Muscle of back (tissue), 11 donors: ENCODE data around the gene CENPE. TPM values are rescaled to one million over a fixed set of nuclear protein-coding genes. Genes with fewer than 3 reads are reported as not detected.

ENCODE experiments used
- DNase-seq, 3 donors: peaks; one replicate each; pipeline versions ENCODE4 v3.0.0 to v3.0.0-alpha.2; 2013
- polyA plus RNA-seq, 10 donors: library from polyadenylated mRNA; unstranded; fragments of 120-200 nt; gene quantifications; one replicate each; pipeline ENCODE4 v1.2.1, GENCODE V29; 2013; ENCODE audit not compliant: insufficient read length in 10 of 10

The CENPE gene
- polyA plus RNA-seq, 10 donors: 4.2 to 13.7 (median 6.5) TPM

- peak in 1 of 3 donors; percentile 2 for DNase-seq
Observed at GRCh38 chr4:103076747-103077347, 121.3 kb downstream of the CENPE start, which contains the start of gene SLC9B2. Gene SLC9B2, minus strand, starts transcription at chr4:103076761. Its CDS starts 9,211 bp downstream, at chr4:103067550.

GRCh38 chr4:103075894-103076746 is 122.0 kb downstream of the CENPE start:
- peak; percentile 64 to 93 (median 82) for DNase-seq

- no peak for DNase-seq
Observed at GRCh38 chr4:103075435-103075893, 122.7 kb downstream of the CENPE start.

- DNase-seq: no peak
Observed at GRCh38 chr4:103074744-103075434, 123.3 kb downstream of the CENPE start.

GRCh38 chr4:103073792-103074438 is 124.2 kb downstream of the CENPE start:
- DNase-seq: no peak

- DNase-seq: no peak
Observed at GRCh38 chr4:103067841-103068547, 130.1 kb downstream of the CENPE start.

- DNase-seq: no peak
Observed at GRCh38 chr4:103060453-103061148, 137.5 kb downstream of the CENPE start.

Other genes starting within 250 kb of the CENPE start
- 1 to 10 TPM; 1.0 to 2.7 (median 2.0) TPM for gene SLC9B1, start 178.6 kb downstream of the CENPE start, polyA plus RNA-seq
- 10 to 100 TPM in 7 of 10 donors, 1 to 10 TPM in 3; 8.6 to 14.3 (median 11.2) TPM for gene SLC9B2, start 121.6 kb downstream of the CENPE start, polyA plus RNA-seq
- gene BDH2, start 98.5 kb downstream of the CENPE start, polyA plus RNA-seq: 10 to 100 TPM; 34.0 to 54.5 (median 39.9) TPM